Trophoblast cell (in vitro differentiated cells and primary cell): ENCODE measurements around the gene FREM1.

Source experiments
- DNase-seq, 2 donors: peaks; one replicate each; pipeline ENCODE4 v3.0.0-alpha.2; 2016
- H2AFZ ChIP-seq: 2 replicates; pipeline ENCODE4 v1.6.1; 2013; ENCODE audit warnings: low read length, moderate library complexity, mild to moderate bottlenecking; ENCODE audit not compliant: insufficient read depth, poor library complexity
- H2AK5ac ChIP-seq: 2 replicates; pipeline ENCODE4 v1.6.1; 2013; ENCODE audit warnings: mild to moderate bottlenecking, low read length
- H2BK120ac ChIP-seq: 2 replicates; pipeline ENCODE4 v1.6.1; 2013; ENCODE audit warnings: low read length, mild to moderate bottlenecking, moderate library complexity; ENCODE audit not compliant: insufficient read depth, poor library complexity
- H2BK12ac ChIP-seq: 2 replicates; pipeline ENCODE4 v1.6.1; 2013; ENCODE audit warnings: mild to moderate bottlenecking, low read length, moderate library complexity
- H2BK5ac ChIP-seq: 2 replicates; pipeline ENCODE4 v1.6.1; 2013; ENCODE audit warnings: low read length, low read depth, moderate library complexity, mild to moderate bottlenecking; ENCODE audit not compliant: poor library complexity
- H3K14ac ChIP-seq: 2 replicates; pipeline ENCODE4 v1.6.1; 2013; ENCODE audit warnings: mild to moderate bottlenecking, low read length
- H3K18ac ChIP-seq: 2 replicates; pipeline ENCODE4 v1.6.1; 2013; ENCODE audit warnings: mild to moderate bottlenecking, low read length
- H3K23ac ChIP-seq: 2 replicates; pipeline ENCODE4 v1.6.1; 2013; ENCODE audit warnings: low read length
- H3K27ac ChIP-seq: 2 replicates; pipeline ENCODE4 v1.5.1; 2013; ENCODE audit warnings: low read depth, mild to moderate bottlenecking, inconsistent platforms, low read length, moderate library complexity
- H3K27me3 ChIP-seq: 2 replicates; pipeline ENCODE4 v1.6.1; 2013; ENCODE audit warnings: inconsistent platforms, mild to moderate bottlenecking, low read length, moderate library complexity; ENCODE audit not compliant: insufficient read depth
- H3K36me3 ChIP-seq, 2 experiments: 1 replicate in 1 of 2; 2 replicates in 1 of 2; pipeline ENCODE4 v1.6.1; 2013; ENCODE audit warnings: low read length in 2 of 2, mild to moderate bottlenecking in 2 of 2, moderate library complexity in 1 of 2; ENCODE audit not compliant: insufficient read depth in 2 of 2, control insufficient read depth in 1 of 2
- H3K4ac ChIP-seq: 2 replicates; pipeline ENCODE4 v1.6.1; 2013; ENCODE audit warnings: low read depth, mild to moderate bottlenecking, low read length, moderate library complexity
- H3K4me1 ChIP-seq, 2 experiments: 1 replicate in 1 of 2; 2 replicates in 1 of 2; pipeline ENCODE4 v1.6.1; 2013; ENCODE audit warnings: low read length in 2 of 2, mild to moderate bottlenecking in 2 of 2, moderate library complexity in 1 of 2; ENCODE audit not compliant: insufficient read depth in 2 of 2, control insufficient read depth in 1 of 2
- H3K4me2 ChIP-seq: 2 replicates; pipeline ENCODE4 v1.6.1; 2013; ENCODE audit warnings: inconsistent platforms, mild to moderate bottlenecking, low read length, moderate library complexity
- H3K4me3 ChIP-seq: 2 replicates; pipeline ENCODE4 v1.5.1; 2013; ENCODE audit warnings: mild to moderate bottlenecking, low read depth, low read length, inconsistent platforms
- H3K79me1 ChIP-seq: one replicate; pipeline ENCODE4 v1.6.1; 2013; ENCODE audit warnings: low read length
- H3K79me2 ChIP-seq: 2 replicates; pipeline ENCODE4 v1.6.1; 2013; ENCODE audit warnings: low read length, mild to moderate bottlenecking; ENCODE audit not compliant: control insufficient read depth, insufficient read depth, poor library complexity
- H3K9ac ChIP-seq: 2 replicates; pipeline ENCODE4 v1.6.1; 2013; ENCODE audit warnings: mild to moderate bottlenecking, low read length
- H3K9me3 ChIP-seq: 2 replicates; pipeline ENCODE4 v1.6.1; 2013; ENCODE audit warnings: low read depth, mild to moderate bottlenecking, control low read depth, inconsistent platforms, low read length; ENCODE audit not compliant: insufficient read depth
- H4K12ac ChIP-seq: 2 replicates; pipeline ENCODE4 v1.6.1; 2013; ENCODE audit warnings: low read depth, mild to moderate bottlenecking, low read length, moderate library complexity
- H4K8ac ChIP-seq: 2 replicates; pipeline ENCODE4 v1.6.1; 2013; ENCODE audit warnings: low read depth, mild to moderate bottlenecking, low read length, moderate library complexity
- H4K91ac ChIP-seq: one replicate; pipeline ENCODE4 v1.6.1; 2013; ENCODE audit warnings: low read depth, mild to moderate bottlenecking, low read length, moderate library complexity
- WGBS: extraction: QIAGEN DNeasy Blood & Tissue Kit; methylation state at CpG from one replicate; pipeline ENCODE4 v1.1.7; 2013; ENCODE audit warnings: missing lambda C conversion rate; ENCODE audit not compliant: insufficient read length, insufficient coverage; ENCODE audit errors: extremely low coverage; 5-methylcytosine and 5-hydroxymethylcytosine counted together

FREM1 gene

DNA sequence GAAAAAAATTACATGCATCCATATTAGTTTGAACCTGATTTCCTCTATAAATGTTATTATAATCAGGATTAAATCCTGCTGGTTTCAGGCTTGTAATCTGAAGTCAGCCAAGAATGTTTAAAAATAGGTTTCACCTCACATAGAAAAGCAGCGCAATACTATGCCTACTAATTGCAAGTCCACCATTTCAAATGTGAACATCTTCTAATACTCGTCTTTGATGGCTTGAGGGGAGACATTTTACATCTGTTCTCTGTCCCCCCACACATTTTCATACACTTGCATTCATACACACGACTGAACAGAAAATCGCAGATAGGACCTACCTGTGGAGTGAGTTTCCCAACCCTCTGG is 41.8 kb downstream of the FREM1 start:
- Histone ChIP-seq H3K9me3 (no peaks in the 10 kb centered on the region), H3K4ac (no peak overlapping the region), H3K27me3 (no peaks in the 10 kb centered on the region), H4K12ac (no peak overlapping the region), H4K91ac (no peak overlapping the region), H4K8ac (no peak overlapping the region), H3K4me3 (no peak overlapping the region), H3K27ac (no peak overlapping the region), H3K36me3 (peaks cover 3 to 4% of the 10 kb centered on the region in 2 experiments), H3K23ac (no peak overlapping the region), H3K79me1 (no peaks in the 10 kb centered on the region), H3K4me2 (no peak overlapping the region), H2AK5ac (no peak overlapping the region), H2BK12ac (no peak overlapping the region), H3K14ac (no peak overlapping the region), H2BK5ac (no peak overlapping the region), H3K79me2 (no peaks in the 10 kb centered on the region), H3K18ac (no peak overlapping the region), H3K9ac (no peak overlapping the region), H2AFZ (no peak overlapping the region), H2BK120ac (no peak overlapping the region), H3K4me1 (no peaks in the 10 kb centered on the region)
- no peak for DNase-seq
- WGBS: no CpG with 5 or more reads among the region's 4 CpGs

DNA sequence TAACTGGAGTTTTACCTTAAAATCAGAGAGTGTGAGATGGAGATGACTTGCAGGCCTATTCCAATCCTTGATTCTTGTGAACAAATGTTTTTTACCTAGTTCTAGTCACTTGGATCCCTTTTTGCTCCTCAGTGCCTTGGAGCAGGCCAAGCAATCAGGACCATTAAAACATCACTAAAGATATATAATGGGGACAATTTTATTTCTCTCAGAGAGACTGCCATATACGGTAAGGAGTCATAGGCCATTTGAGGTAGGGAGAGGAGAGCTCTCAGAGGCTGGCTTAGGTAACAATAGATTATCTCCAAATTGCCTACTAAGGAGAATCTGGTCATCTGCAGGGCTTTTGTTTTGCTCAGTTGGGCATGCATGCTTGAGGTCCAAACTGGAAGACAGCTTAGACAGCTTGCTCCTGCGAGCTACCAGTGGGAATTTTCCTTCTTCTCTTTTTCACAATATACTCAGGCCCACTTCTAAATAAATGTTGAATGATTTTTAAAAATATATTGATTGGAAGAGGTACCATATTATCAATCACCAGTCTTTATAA is 44.0 kb downstream of the FREM1 start:
- H3K14ac ChIP-seq: no peak overlapping the region
- H2AK5ac ChIP-seq: no peak overlapping the region

GRCh38 chr9:14864309-14864708 is 45.9 kb downstream of the FREM1 start:
- Histone ChIP-seq H2BK12ac (no peak overlapping the region), H2AFZ (no peak overlapping the region), H4K12ac (no peak overlapping the region), H3K27ac (no peak overlapping the region), H3K4me3 (no peak overlapping the region), H3K36me3 (peaks cover 3 to 4% of the 10 kb centered on the region in 2 experiments), H2BK120ac (no peak overlapping the region), H3K18ac (no peak overlapping the region), H3K79me1 (no peaks in the 10 kb centered on the region), H3K4me2 (no peak overlapping the region), H4K91ac (no peak overlapping the region), H3K23ac (no peak overlapping the region), H3K79me2 (no peaks in the 10 kb centered on the region), H3K14ac (no peak overlapping the region), H2BK5ac (no peak overlapping the region), H2AK5ac (no peak overlapping the region), H3K4ac (no peak overlapping the region), H3K9ac (no peak overlapping the region), H3K4me1 (no peaks in the 10 kb centered on the region), H3K27me3 (no peaks in the 10 kb centered on the region), H4K8ac (no peak overlapping the region), H3K9me3 (no peaks in the 10 kb centered on the region)
- no CpG with 5 or more reads among the region's 1 CpG for WGBS
- DNase-seq: no peak

More for the DNA sequence above, 44.0 kb downstream of the FREM1 start:
- H2BK120ac ChIP-seq: no peak overlapping the region
- H4K12ac ChIP-seq: no peak overlapping the region
- no CpG with 5 or more reads among the region's 2 CpGs for WGBS
- H3K79me1 ChIP-seq: no peaks in the 10 kb centered on the region
- no peak overlapping the region for H3K4me2 ChIP-seq
- H3K27ac ChIP-seq: no peak overlapping the region
- no peak overlapping the region for H4K91ac ChIP-seq
- no peak overlapping the region for H3K23ac ChIP-seq
- H2AFZ ChIP-seq: no peak overlapping the region
- no peaks in the 10 kb centered on the region for H3K79me2 ChIP-seq
- H3K4me1 ChIP-seq: no peaks in the 10 kb centered on the region
- DNase-seq: no peak
- no peak overlapping the region for H3K4ac ChIP-seq
- no peak overlapping the region for H3K4me3 ChIP-seq
- no peak overlapping the region for H4K8ac ChIP-seq
- H3K27me3 ChIP-seq: no peaks in the 10 kb centered on the region
- H3K18ac ChIP-seq: no peak overlapping the region
- H3K9ac ChIP-seq: no peak overlapping the region
- no peak overlapping the region for H2BK12ac ChIP-seq
- no peak overlapping the region for H2BK5ac ChIP-seq
- no peaks in the 10 kb centered on the region for H3K9me3 ChIP-seq
- H3K36me3 ChIP-seq: peaks cover 3 to 4% of the 10 kb centered on the region in 2 experiments

DNA sequence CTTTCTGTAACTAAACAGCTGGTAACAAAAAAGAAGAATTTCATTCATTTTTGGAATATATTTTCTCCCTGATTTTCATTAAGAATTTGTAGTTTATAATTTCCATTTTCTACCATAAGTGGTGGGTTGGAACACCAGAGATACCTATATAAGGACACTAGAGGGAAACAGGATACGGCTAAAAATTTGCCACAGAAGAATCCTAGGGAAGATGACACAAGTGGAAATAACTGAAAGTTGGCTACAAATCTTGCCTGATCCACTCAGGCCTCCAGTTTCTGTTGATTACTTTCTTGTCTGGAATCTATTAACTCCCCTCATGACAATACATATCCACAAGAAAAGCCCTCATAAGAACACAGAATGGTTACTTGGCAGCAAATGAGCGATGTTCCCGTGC is 46.8 kb downstream of the FREM1 start:
- Histone ChIP-seq H2BK5ac (no peak overlapping the region), H3K23ac (no peak overlapping the region), H2AFZ (no peak overlapping the region), H4K12ac (no peak overlapping the region), H3K36me3 (peaks cover 0 to 2% of the 10 kb centered on the region in 2 experiments), H3K4me2 (no peak overlapping the region), H3K27ac (no peak overlapping the region), H3K18ac (no peak overlapping the region), H4K8ac (no peak overlapping the region), H3K4ac (no peak overlapping the region), H3K79me1 (no peaks in the 10 kb centered on the region), H3K79me2 (no peaks in the 10 kb centered on the region), H2BK120ac (no peak overlapping the region), H3K9me3 (no peaks in the 10 kb centered on the region), H2AK5ac (no peak overlapping the region), H3K4me3 (no peak overlapping the region), H4K91ac (no peak overlapping the region), H2BK12ac (no peak overlapping the region), H3K9ac (no peak overlapping the region), H3K4me1 (no peaks in the 10 kb centered on the region), H3K14ac (no peak overlapping the region), H3K27me3 (no peaks in the 10 kb centered on the region)
- no CpG with 5 or more reads among the region's 3 CpGs for WGBS
- DNase-seq: no peak
